Chondrocyte (in vitro differentiated cells): ENCODE measurements around the gene KLHL21. TPM values are rescaled to one million over a fixed set of nuclear protein-coding genes. Genes with fewer than 3 reads are reported as not detected.

Experiments
- DNase-seq: peaks from one replicate; pipeline ENCODE4 v3.0.0; 2021; ENCODE audit warnings: mixed read lengths, low spot score
- H3K27ac Mint-ChIP-seq: one replicate; pipeline ENCODE4 v1.8.0; 2021; ENCODE audit warnings: mild to moderate bottlenecking, moderate library complexity, mixed read lengths; ENCODE audit not compliant: unreplicated experiment
- H3K27me3 Mint-ChIP-seq: 2 replicates; pipeline ENCODE4 v1.8.0; 2021; ENCODE audit warnings: low read depth, mixed read lengths
- H3K36me3 Mint-ChIP-seq: 2 replicates; pipeline ENCODE4 v1.8.0; 2021; ENCODE audit warnings: low read depth, mixed read lengths
- H3K4me1 Mint-ChIP-seq: 2 replicates; pipeline ENCODE4 v1.8.0; 2021; ENCODE audit warnings: low read depth, mild to moderate bottlenecking, mixed read lengths
- H3K4me3 Mint-ChIP-seq: one replicate; pipeline ENCODE4 v1.8.0; 2021; ENCODE audit warnings: mild to moderate bottlenecking, moderate library complexity, mixed read lengths; ENCODE audit not compliant: unreplicated experiment
- H3K9me3 Mint-ChIP-seq: 2 replicates; pipeline ENCODE4 v1.8.0; 2021; ENCODE audit warnings: low read depth, mixed read lengths
- total RNA-seq: library from RNA; stranded (reverse); gene quantifications from 3 replicates; pipeline ENCODE4 v1.2.1, GENCODE V29; 2021
- TF ChIP-seq, protein P1 (sequence below): fragments of 200-600 bp; sonication (generic); IDR thresholded peaks from 2 replicates; pipeline ENCODE4 v1.5.0; 2021; ENCODE audit warnings: antibody characterized with exemption, mild to moderate bottlenecking, moderate library complexity

Gene KLHL21
- total RNA-seq, 1 donor from 2014 or later = 39.6 TPM

DNA sequence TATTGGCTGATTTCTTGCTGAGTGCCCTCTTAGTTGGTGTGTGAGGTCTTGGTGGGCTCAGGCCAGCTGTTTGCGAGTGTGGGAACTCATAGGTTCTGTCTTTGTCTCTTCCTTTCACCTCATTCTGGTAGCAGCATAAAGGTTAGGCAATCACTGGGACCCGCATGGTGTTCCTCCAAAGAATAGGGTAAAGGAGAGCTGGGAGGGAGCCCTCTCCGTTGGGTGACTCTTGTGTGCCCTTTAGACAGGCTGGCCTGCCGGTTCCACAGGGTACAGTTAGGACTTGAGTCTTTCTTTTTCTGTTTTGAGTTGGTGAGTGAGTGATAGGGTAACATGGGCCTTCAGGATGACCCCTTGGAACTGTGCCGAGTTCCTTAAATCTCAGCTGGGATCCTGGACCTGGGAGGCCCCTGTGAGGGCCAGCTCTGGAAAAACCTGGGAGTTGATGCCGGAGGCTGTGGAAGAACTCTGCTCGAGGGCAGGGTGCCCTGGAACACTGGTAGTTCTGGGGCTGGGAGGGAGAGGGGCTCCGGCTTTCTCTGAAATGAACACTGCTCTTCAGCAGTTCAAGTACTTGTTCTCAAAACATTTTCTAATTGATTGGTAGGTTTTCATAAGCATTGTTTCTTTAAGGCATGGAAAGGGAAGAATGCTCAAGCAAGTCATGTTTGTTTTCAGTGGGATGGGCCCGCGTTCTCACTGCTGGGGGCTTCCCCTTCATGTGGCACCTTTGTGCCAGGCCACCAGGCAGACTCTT lies 19.9 kb upstream of the KLHL21 start:
- H3K27me3 Mint-ChIP-seq = no peaks in the 10 kb centered on the region
- H3K9me3 Mint-ChIP-seq = no peaks in the 10 kb centered on the region
- DNase-seq = no peak
- no peak overlapping the region for H3K4me3 Mint-ChIP-seq
- TF ChIP-seq, protein P1, sequence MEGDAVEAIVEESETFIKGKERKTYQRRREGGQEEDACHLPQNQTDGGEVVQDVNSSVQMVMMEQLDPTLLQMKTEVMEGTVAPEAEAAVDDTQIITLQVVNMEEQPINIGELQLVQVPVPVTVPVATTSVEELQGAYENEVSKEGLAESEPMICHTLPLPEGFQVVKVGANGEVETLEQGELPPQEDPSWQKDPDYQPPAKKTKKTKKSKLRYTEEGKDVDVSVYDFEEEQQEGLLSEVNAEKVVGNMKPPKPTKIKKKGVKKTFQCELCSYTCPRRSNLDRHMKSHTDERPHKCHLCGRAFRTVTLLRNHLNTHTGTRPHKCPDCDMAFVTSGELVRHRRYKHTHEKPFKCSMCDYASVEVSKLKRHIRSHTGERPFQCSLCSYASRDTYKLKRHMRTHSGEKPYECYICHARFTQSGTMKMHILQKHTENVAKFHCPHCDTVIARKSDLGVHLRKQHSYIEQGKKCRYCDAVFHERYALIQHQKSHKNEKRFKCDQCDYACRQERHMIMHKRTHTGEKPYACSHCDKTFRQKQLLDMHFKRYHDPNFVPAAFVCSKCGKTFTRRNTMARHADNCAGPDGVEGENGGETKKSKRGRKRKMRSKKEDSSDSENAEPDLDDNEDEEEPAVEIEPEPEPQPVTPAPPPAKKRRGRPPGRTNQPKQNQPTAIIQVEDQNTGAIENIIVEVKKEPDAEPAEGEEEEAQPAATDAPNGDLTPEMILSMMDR = no peak
- H3K36me3 Mint-ChIP-seq = peaks cover 17% of the 10 kb centered on the region
- peaks cover 24% of the 10 kb centered on the region for H3K4me1 Mint-ChIP-seq
- peak overlapping the region; percentile 42 for H3K27ac Mint-ChIP-seq

DNA sequence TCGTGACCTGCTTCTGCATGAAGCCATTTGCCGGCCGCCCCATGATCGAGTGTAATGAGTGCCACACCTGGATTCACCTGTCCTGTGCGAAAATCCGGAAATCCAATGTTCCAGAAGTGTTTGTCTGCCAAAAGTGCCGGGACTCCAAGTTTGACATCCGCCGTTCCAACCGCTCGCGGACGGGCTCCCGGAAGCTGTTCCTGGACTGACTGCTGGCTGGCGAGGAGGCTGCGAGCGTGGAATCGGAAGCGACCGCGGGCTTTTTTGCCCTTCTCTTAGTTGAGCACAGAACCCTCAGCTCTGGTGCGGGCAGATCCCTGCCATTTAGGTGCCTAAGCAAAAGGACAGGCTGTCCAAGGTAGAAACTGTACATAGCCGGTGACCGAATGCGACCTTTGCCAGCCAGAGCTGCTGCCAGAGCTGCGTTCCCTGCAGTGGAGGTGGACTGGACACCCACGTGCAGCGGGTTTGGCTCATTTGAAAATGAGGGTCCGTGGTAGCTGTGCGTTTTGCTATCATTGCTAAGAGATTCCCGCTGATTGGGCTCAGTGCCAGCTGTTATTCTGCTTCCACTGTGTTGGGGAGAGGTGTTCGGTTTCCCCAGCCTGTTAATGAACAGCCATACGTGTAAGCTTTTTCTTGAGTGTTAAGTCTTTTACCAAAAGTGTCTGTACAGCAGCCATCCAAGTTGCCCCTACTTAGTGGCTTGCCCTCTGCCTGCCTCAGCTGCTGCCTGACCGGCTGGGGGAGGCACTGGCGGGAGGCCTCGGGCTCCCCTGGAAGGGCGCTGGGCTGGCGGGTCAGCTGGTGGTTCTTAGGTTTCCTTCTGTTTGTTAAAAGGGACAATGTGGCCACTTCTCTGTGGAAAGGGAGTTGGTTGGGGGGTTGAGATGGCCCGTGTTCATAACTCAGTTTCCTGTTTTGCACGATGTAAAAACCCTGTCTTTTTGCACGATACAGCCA lies 19.0 kb upstream of the KLHL21 start:
- no peak for DNase-seq
- no peaks in the 10 kb centered on the region for H3K27me3 Mint-ChIP-seq
- H3K9me3 Mint-ChIP-seq = no peaks in the 10 kb centered on the region
- H3K4me3 Mint-ChIP-seq = no peak overlapping the region
- TF ChIP-seq, protein P1 = no peak
- peaks cover 16% of the 10 kb centered on the region for H3K36me3 Mint-ChIP-seq
- H3K27ac Mint-ChIP-seq = peak overlapping the region; percentile 27
- H3K4me1 Mint-ChIP-seq = peaks cover 18% of the 10 kb centered on the region

DNA sequence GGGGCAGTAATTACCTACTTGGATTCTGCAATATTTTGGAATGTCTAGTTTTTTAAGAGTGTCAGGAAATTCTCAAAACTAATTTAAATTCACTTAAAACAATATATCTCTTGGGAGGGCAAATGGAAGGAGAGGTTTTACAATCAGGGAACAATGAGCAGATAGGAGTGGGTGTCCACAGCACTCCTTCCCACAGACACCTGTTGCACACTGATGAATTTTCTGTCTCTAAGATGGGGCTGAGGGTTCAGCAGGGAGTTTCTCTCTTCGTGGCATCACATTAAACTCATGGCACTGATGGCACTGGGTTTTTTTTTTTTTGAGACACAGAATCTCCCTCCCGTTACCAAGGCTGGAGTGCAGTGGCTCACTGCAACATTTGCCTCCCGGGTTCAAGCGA lies 16.4 kb upstream of the KLHL21 start:
- no peaks in the 10 kb centered on the region for H3K9me3 Mint-ChIP-seq
- TF ChIP-seq, protein P1 = no peak
- H3K27me3 Mint-ChIP-seq = no peaks in the 10 kb centered on the region
- peaks cover 16% of the 10 kb centered on the region for H3K4me1 Mint-ChIP-seq
- no peak overlapping the region for H3K27ac Mint-ChIP-seq
- H3K4me3 Mint-ChIP-seq = no peak overlapping the region
- peaks cover 16% of the 10 kb centered on the region for H3K36me3 Mint-ChIP-seq
- no peak for DNase-seq

DNA sequence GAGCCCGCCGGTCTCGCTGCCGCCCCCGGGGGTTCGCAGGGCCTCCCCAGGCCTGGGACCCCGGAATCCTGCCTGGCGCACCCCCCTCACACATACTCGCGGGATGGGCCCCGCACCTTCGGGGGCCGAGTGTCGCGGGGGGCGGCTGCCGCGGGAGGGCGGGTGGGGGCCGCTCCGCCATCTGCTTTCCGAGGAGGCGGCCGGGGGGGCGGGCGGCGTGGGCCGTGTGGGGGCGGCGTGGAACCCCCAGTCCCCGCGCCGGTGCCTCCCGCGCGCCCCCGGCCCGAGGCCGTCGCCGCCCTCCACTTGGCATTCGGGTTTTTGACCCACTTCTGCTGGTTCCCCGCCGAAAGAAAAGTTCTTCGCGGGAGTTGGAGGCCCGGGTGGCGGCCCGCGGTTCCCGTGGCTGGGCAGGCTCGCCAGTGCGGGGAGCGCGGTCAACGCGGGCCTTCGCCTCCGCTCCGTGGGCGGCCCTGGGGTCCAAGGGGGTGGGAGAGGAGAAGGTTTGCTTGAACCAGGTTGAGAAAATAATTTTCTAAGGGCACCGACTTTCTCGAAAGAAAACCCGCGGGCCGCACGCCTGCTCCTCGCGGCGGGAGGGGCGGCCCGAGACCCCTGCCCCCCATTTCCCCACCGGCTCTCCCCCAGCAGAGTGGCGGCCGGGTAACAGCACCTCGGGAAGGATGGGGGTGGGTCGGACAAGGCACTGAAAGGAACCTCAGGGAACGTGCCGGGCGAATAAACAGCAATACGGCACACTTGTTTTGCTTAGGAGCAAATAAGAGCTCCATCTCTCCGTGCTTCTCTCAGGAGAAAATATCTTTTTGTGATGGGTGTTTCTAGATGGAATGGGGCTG lies 12.5 kb upstream of the KLHL21 start:
- H3K4me1 Mint-ChIP-seq = peaks cover 31% of the 10 kb centered on the region
- DNase-seq = no peak
- peak overlapping the region; percentile 86 for H3K27ac Mint-ChIP-seq
- peak overlapping the region; percentile 74 for H3K4me3 Mint-ChIP-seq
- H3K9me3 Mint-ChIP-seq = no peaks in the 10 kb centered on the region
- TF ChIP-seq, protein P1 = no peak
- H3K36me3 Mint-ChIP-seq = peaks cover 8% of the 10 kb centered on the region
- H3K27me3 Mint-ChIP-seq = no peaks in the 10 kb centered on the region
